DND-41 (cell line): ENCODE measurements around the gene CYP2F1.

Experiments used
- ATAC-seq: fragments of 200-7000 bp; cut with Tn5 transposase; 3 replicates; pipeline ENCODE4 v1.9.1; 2021; ENCODE audit warnings: low read depth; ENCODE audit not compliant: insufficient read depth
- DNase-seq: peaks from one replicate; pipeline ENCODE4 v3.0.0-alpha.2; 2020
- H2AFZ ChIP-seq: 2 replicates; pipeline ENCODE4 v1.6.0; 2012; ENCODE audit warnings: low read depth, low read length
- H3K27ac ChIP-seq: 2 replicates; pipeline ENCODE4 v1.5.1; 2012; ENCODE audit warnings: low read length, inconsistent platforms
- H3K27me3 ChIP-seq: fragments of 200-600 bp; sonication (generic); 2 replicates; pipeline ENCODE4 v1.6.0; 2012; ENCODE audit warnings: low read length, mild to moderate bottlenecking, inconsistent platforms; ENCODE audit not compliant: insufficient read depth, poor library complexity
- H3K36me3 ChIP-seq: 2 replicates; pipeline ENCODE4 v1.5.1; 2012; ENCODE audit warnings: low read length, inconsistent platforms; ENCODE audit not compliant: insufficient read depth
- H3K4me1 ChIP-seq: 2 replicates; pipeline ENCODE4 v1.5.1; 2012; ENCODE audit warnings: mild to moderate bottlenecking, low read length; ENCODE audit not compliant: insufficient read depth
- H3K4me2 ChIP-seq: 2 replicates; pipeline ENCODE4 v1.6.0; 2012; ENCODE audit warnings: mild to moderate bottlenecking, moderate library complexity, low read length, inconsistent platforms; ENCODE audit not compliant: insufficient read depth
- H3K4me3 ChIP-seq, 2 experiments: fragments of 200-600 bp in 1 of 2; shearing (Covaris generic) in 1 of 2; 2 replicates each; pipeline ENCODE4 v1.5.1; 2012 to 2016; ENCODE audit warnings: inconsistent platforms in 2 of 2, low read length in 2 of 2, mild to moderate bottlenecking in 2 of 2, low read depth in 1 of 2, moderate library complexity in 1 of 2
- H3K79me2 ChIP-seq: 2 replicates; pipeline ENCODE4 v1.6.0; 2012; ENCODE audit warnings: low read length, inconsistent platforms; ENCODE audit not compliant: insufficient read depth
- H3K9ac ChIP-seq: 2 replicates; pipeline ENCODE4 v1.6.0; 2012; ENCODE audit warnings: low read depth, mild to moderate bottlenecking, inconsistent platforms, low read length, moderate library complexity
- H3K9me3 ChIP-seq: 2 replicates; pipeline ENCODE4 v1.5.1; 2012; ENCODE audit warnings: low read length, moderate library complexity, mild to moderate bottlenecking, inconsistent platforms; ENCODE audit not compliant: insufficient read depth, severe bottlenecking
- H4K20me1 ChIP-seq: 2 replicates; pipeline ENCODE4 v1.6.0; 2012; ENCODE audit warnings: low read length; ENCODE audit not compliant: insufficient read depth
- CTCF ChIP-seq: IDR thresholded peaks from 2 replicates; pipeline ENCODE4 v1.5.1; 2012; ENCODE audit warnings: borderline replicate concordance, low read length, moderate library complexity, mild to moderate bottlenecking; ENCODE audit not compliant: poor library complexity, severe bottlenecking; ENCODE audit errors: extremely low read depth
- EZH2 ChIP-seq: IDR thresholded peaks from 3 replicates; pipeline ENCODE4 v1.6.1; 2012; ENCODE audit warnings: borderline replicate concordance, low read depth, mild to moderate bottlenecking, moderate library complexity, low read length, inconsistent platforms; ENCODE audit not compliant: severe bottlenecking

CYP2F1 gene

GRCh38 chr19:41083516-41083915 is 30.7 kb upstream of the CYP2F1 start:
- H3K4me3 ChIP-seq = no peak overlapping the region
- no peaks in the 10 kb centered on the region for H3K27me3 ChIP-seq
- ATAC-seq (no peak), DNase-seq (no peak)
- no peaks in the 10 kb centered on the region for H3K9me3 ChIP-seq
- no peak overlapping the region for H2AFZ ChIP-seq
- TF ChIP-seq CTCF = no peak
- no peak for TF ChIP-seq EZH2
- H3K79me2 ChIP-seq = no peaks in the 10 kb centered on the region
- H3K36me3 ChIP-seq = no peaks in the 10 kb centered on the region
- no peaks in the 10 kb centered on the region for H3K4me1 ChIP-seq
- H3K4me2 ChIP-seq = no peak overlapping the region
- no peak overlapping the region for H3K9ac ChIP-seq
- H4K20me1 ChIP-seq = no peaks in the 10 kb centered on the region
- no peak overlapping the region for H3K27ac ChIP-seq

- H2AFZ ChIP-seq = no peak overlapping the region
- H3K4me3 ChIP-seq = no peak overlapping the region
- H3K27ac ChIP-seq = no peak overlapping the region
- H3K36me3 ChIP-seq = no peaks in the 10 kb centered on the region
- no peaks in the 10 kb centered on the region for H3K79me2 ChIP-seq
- no peak for DNase-seq
- no peaks in the 10 kb centered on the region for H4K20me1 ChIP-seq
- no peak for TF ChIP-seq CTCF
- no peak for TF ChIP-seq EZH2
- H3K27me3 ChIP-seq = no peaks in the 10 kb centered on the region
- no peak for ATAC-seq
- H3K4me2 ChIP-seq = no peak overlapping the region
- H3K9me3 ChIP-seq = no peaks in the 10 kb centered on the region
- H3K4me1 ChIP-seq = no peaks in the 10 kb centered on the region
- no peak overlapping the region for H3K9ac ChIP-seq
Measured at GRCh38 chr19:41085748-41086415, 28.4 kb upstream of the CYP2F1 start.

- H2AFZ ChIP-seq = no peak within 1 kb of the TSS
- H3K27ac ChIP-seq = no peak within 1 kb of the TSS
- H3K79me2 ChIP-seq = no peaks in the 10 kb centered on the region
- no peaks in the 10 kb centered on the region for H4K20me1 ChIP-seq
- no peak within 1 kb of the TSS for H3K4me2 ChIP-seq
- ATAC-seq (no peak), DNase-seq (no peak)
- no peaks in the 10 kb centered on the region for H3K9me3 ChIP-seq
- H3K4me3 ChIP-seq = no peak within 1 kb of the TSS
- TF ChIP-seq EZH2 = no peak
- no peak for TF ChIP-seq CTCF
- no peaks in the 10 kb centered on the region for H3K4me1 ChIP-seq
- no peak within 1 kb of the TSS for H3K9ac ChIP-seq
- no peaks in the 10 kb centered on the region for H3K27me3 ChIP-seq
- no peaks in the 10 kb centered on the region for H3K36me3 ChIP-seq
Measured at GRCh38 chr19:41088151-41088550, 26.1 kb upstream of the CYP2F1 start, which contains the start of gene CYP2A13. CYP2A13 (plus strand) TSS chr19:41088451; CDS start chr19:41088472, 21 bp downstream.

GRCh38 chr19:41089959-41090358 is 24.3 kb upstream of the CYP2F1 start:
- Histone ChIP-seq H3K79me2 (no peaks in the 10 kb centered on the region), H3K27ac (no peak overlapping the region), H3K27me3 (no peaks in the 10 kb centered on the region), H3K36me3 (no peaks in the 10 kb centered on the region), H3K4me2 (no peak overlapping the region), H3K9me3 (no peaks in the 10 kb centered on the region), H2AFZ (no peak overlapping the region), H3K4me1 (no peaks in the 10 kb centered on the region), H3K9ac (no peak overlapping the region), H4K20me1 (no peaks in the 10 kb centered on the region), H3K4me3 (no peak overlapping the region)
- ATAC-seq = no peak
- DNase-seq = peak; percentile 25
- TF ChIP-seq EZH2 = no peak
- no peak for TF ChIP-seq CTCF
